NCI-H2196 treated with DMSO at 0.1 percent for 48 hours (cell line): ENCODE measurements around the gene SULT1A3.
A peak's percentile ranks its signal among the peaks of the same experiment; 100 is the strongest.
"Not testable (repeated sequence)": the region's sequence is repeated elsewhere in the genome, so short reads cannot be mapped to it uniquely, and the experiment has no call there.

Experiments
- DNase-seq: peaks from one replicate; lab custom pipeline; 2025; ENCODE audit not compliant: unreplicated experiment; lab: John Stamatoyannopoulos, UW

The SULT1A3 gene

GRCh38 chr16:30199049-30199448 lies at the start of gene SULT1A3:
Gene SULT1A3, plus strand, starts transcription at chr16:30199255. Its CDS starts 1,474 bp downstream, at chr16:30200729.
- DNase-seq = not testable (repeated sequence)

GRCh38 chr16:30151091-30151490 lies 48.0 kb upstream of the SULT1A3 start:
- DNase-seq = no peak

- DNase-seq = no peak
These were observed 46.5 kb upstream of the SULT1A3 start for GRCh38 chr16:30152517-30152916.

GRCh38 chr16:30155188-30155587 lies 43.9 kb upstream of the SULT1A3 start:
- no peak for DNase-seq

GRCh38 chr16:30157214-30157613 lies 41.8 kb upstream of the SULT1A3 start:
- DNase-seq = no peak

- no peak for DNase-seq
These were observed 35.5 kb upstream of the SULT1A3 start for GRCh38 chr16:30163538-30163937.

GRCh38 chr16:30166202-30166902 lies 32.7 kb upstream of the SULT1A3 start:
- DNase-seq = no peak

GRCh38 chr16:30168746-30169145 lies 30.3 kb upstream of the SULT1A3 start:
- not testable (repeated sequence) for DNase-seq

- not testable (repeated sequence) for DNase-seq
These were observed 29.6 kb upstream of the SULT1A3 start for GRCh38 chr16:30169416-30169815.

- not testable (repeated sequence) for DNase-seq
These were observed 28.9 kb upstream of the SULT1A3 start for GRCh38 chr16:30170145-30170544.

GRCh38 chr16:30173054-30173453 lies 26.0 kb upstream of the SULT1A3 start:
- no peak for DNase-seq

GRCh38 chr16:30176876-30177275 lies 22.2 kb upstream of the SULT1A3 start:
- DNase-seq = not testable (repeated sequence)

GRCh38 chr16:30179195-30179594 lies 19.9 kb upstream of the SULT1A3 start:
- no peak for DNase-seq

- no peak for DNase-seq
These were observed 19.1 kb upstream of the SULT1A3 start for GRCh38 chr16:30179931-30180330.

- no peak for DNase-seq
These were observed 18.3 kb upstream of the SULT1A3 start for GRCh38 chr16:30180741-30181140.

GRCh38 chr16:30183233-30184095 lies 15.6 kb upstream of the SULT1A3 start, which contains the start of gene CORO1A:
Gene CORO1A, plus strand, starts transcription at chr16:30183602. Its CDS starts 1,608 bp downstream, at chr16:30185210.
- DNase-seq = peak; percentile 56

GRCh38 chr16:30184096-30184890 lies 14.8 kb upstream of the SULT1A3 start:
- peak; percentile 46 for DNase-seq

- no peak for DNase-seq
These were observed 14.0 kb upstream of the SULT1A3 start for GRCh38 chr16:30184891-30185682.

- no peak for DNase-seq
These were observed 13.2 kb upstream of the SULT1A3 start for GRCh38 chr16:30185683-30186421.

GRCh38 chr16:30186444-30186781 lies 12.6 kb upstream of the SULT1A3 start:
- no peak for DNase-seq
